H9 (cell line): ENCODE measurements around the gene MRAS. TPM values are rescaled to one million over a fixed set of nuclear protein-coding genes. Genes with fewer than 3 reads are reported as not detected.

Experiments used
- DNase-seq: peaks from one replicate; pipeline ENCODE4 v3.0.0-alpha.2; 2017
- H2AFZ ChIP-seq: one replicate; pipeline ENCODE4 v1.6.1; 2013; ENCODE audit warnings: mild to moderate bottlenecking, low read length, control low read depth, moderate library complexity
- H2AK5ac ChIP-seq: 2 replicates; pipeline ENCODE4 v1.6.1; 2013; ENCODE audit warnings: low read length, control low read depth, mixed read lengths; ENCODE audit not compliant: insufficient read length
- H2BK120ac ChIP-seq: one replicate; pipeline ENCODE4 v1.6.1; 2013; ENCODE audit warnings: low read depth, mild to moderate bottlenecking, low read length, control low read depth, inconsistent platforms; ENCODE audit not compliant: poor library complexity, severe bottlenecking
- H2BK12ac ChIP-seq: 2 replicates; pipeline ENCODE4 v1.6.1; 2013; ENCODE audit warnings: low read length, control low read depth, mixed read lengths, low read depth; ENCODE audit not compliant: insufficient read length
- H2BK15ac ChIP-seq: 2 replicates; pipeline ENCODE4 v1.6.1; 2013; ENCODE audit warnings: low read depth, low read length, control low read depth
- H2BK20ac ChIP-seq: one replicate; pipeline ENCODE4 v1.6.1; 2013; ENCODE audit warnings: low read depth, mild to moderate bottlenecking, low read length, control low read depth, inconsistent platforms; ENCODE audit not compliant: poor library complexity, severe bottlenecking
- H2BK5ac ChIP-seq: 2 replicates; pipeline ENCODE4 v1.6.1; 2013; ENCODE audit warnings: low read length, control low read depth, mixed read lengths; ENCODE audit not compliant: insufficient read length
- H3K14ac ChIP-seq: 2 replicates; pipeline ENCODE4 v1.6.1; 2013; ENCODE audit warnings: low read length, control low read depth; ENCODE audit not compliant: insufficient read depth
- H3K18ac ChIP-seq: 2 replicates; pipeline ENCODE4 v1.6.1; 2013; ENCODE audit warnings: low read depth, mild to moderate bottlenecking, mixed read lengths, low read length, control low read depth; ENCODE audit not compliant: insufficient read length
- H3K23ac ChIP-seq: 2 replicates; pipeline ENCODE4 v1.6.1; 2013; ENCODE audit warnings: low read length, control low read depth, mixed read lengths, low read depth; ENCODE audit not compliant: insufficient read length
- H3K23me2 ChIP-seq: 2 replicates; pipeline ENCODE4 v1.6.1; 2013; ENCODE audit warnings: low read depth, mild to moderate bottlenecking, mixed read lengths, low read length, control low read depth; ENCODE audit not compliant: insufficient read length, poor library complexity, severe bottlenecking
- H3K27ac ChIP-seq: 2 replicates; pipeline ENCODE4 v1.5.1; 2013; ENCODE audit warnings: low read length, control low read depth, mixed read lengths, low read depth; ENCODE audit not compliant: insufficient read length
- H3K27me3 ChIP-seq: 2 replicates; pipeline ENCODE4 v1.6.1; 2013; ENCODE audit warnings: low read length, control low read depth, inconsistent platforms; ENCODE audit not compliant: insufficient read depth
- H3K4ac ChIP-seq: 2 replicates; pipeline ENCODE4 v1.6.1; 2013; ENCODE audit warnings: low read depth, mild to moderate bottlenecking, control low read depth, inconsistent platforms, low read length, moderate library complexity
- H3K4me1 ChIP-seq: 2 replicates; pipeline ENCODE4 v1.6.1; 2013; ENCODE audit warnings: low read length, control low read depth, inconsistent platforms; ENCODE audit not compliant: insufficient read depth
- H3K4me2 ChIP-seq: 2 replicates; pipeline ENCODE4 v1.6.1; 2013; ENCODE audit warnings: low read length, control low read depth, mixed read lengths; ENCODE audit not compliant: insufficient read length, insufficient read depth
- H3K56ac ChIP-seq: 2 replicates; pipeline ENCODE4 v1.6.1; 2013; ENCODE audit warnings: low read depth, mild to moderate bottlenecking, mixed read lengths, low read length, control low read depth; ENCODE audit not compliant: insufficient read length
- H3K79me1 ChIP-seq: 2 replicates; pipeline ENCODE4 v1.6.1; 2013; ENCODE audit warnings: low read depth, mild to moderate bottlenecking, moderate library complexity, low read length, control low read depth, inconsistent platforms; ENCODE audit not compliant: insufficient read depth, poor library complexity, severe bottlenecking
- H3K79me2 ChIP-seq: 2 replicates; pipeline ENCODE4 v1.6.1; 2013; ENCODE audit warnings: low read length, control low read depth, inconsistent platforms; ENCODE audit not compliant: insufficient read depth
- H3K9ac ChIP-seq: 2 replicates; pipeline ENCODE4 v1.6.1; 2013; ENCODE audit warnings: low read length, control low read depth, mixed read lengths; ENCODE audit not compliant: insufficient read length; ENCODE audit errors: extremely low read depth
- H3K9me3 ChIP-seq: one replicate; pipeline ENCODE4 v1.6.1; 2013; ENCODE audit warnings: low read depth, low read length, inconsistent platforms; ENCODE audit not compliant: control insufficient read depth
- H3T11ph ChIP-seq: one replicate; pipeline ENCODE4 v1.6.1; 2013; ENCODE audit warnings: mild to moderate bottlenecking, low read length, control low read depth, inconsistent platforms
- H4K20me1 ChIP-seq: one replicate; pipeline ENCODE4 v1.6.1; 2013; ENCODE audit not compliant: control insufficient read depth, insufficient read length, insufficient read depth
- H4K5ac ChIP-seq: 2 replicates; pipeline ENCODE4 v1.6.1; 2013; ENCODE audit warnings: low read depth, mild to moderate bottlenecking, mixed read lengths, low read length, control low read depth; ENCODE audit not compliant: insufficient read length
- H4K8ac ChIP-seq: replicated peaks from 2 replicates; pipeline ENCODE4 v1.6.1; 2013; ENCODE audit warnings: low read length, control low read depth, mixed read lengths, low read depth; ENCODE audit not compliant: insufficient read length
- H4K91ac ChIP-seq: 2 replicates; pipeline ENCODE4 v1.6.1; 2013; ENCODE audit warnings: low read depth, mild to moderate bottlenecking, moderate library complexity, mixed read lengths, low read length, control low read depth; ENCODE audit not compliant: insufficient read length
- H3K27ac Mint-ChIP-seq, 3 experiments: 2 replicates in 2 of 3; 3 replicates in 1 of 3; pipeline ENCODE4 v1.8.0; 2020 to 2021; ENCODE audit warnings: mixed read lengths in 3 of 3, mild to moderate bottlenecking in 1 of 3, moderate library complexity in 1 of 3
- H3K27me3 Mint-ChIP-seq: 2 replicates; pipeline ENCODE4 v1.8.0; 2021; ENCODE audit warnings: low read depth, mild to moderate bottlenecking, moderate library complexity, mixed read lengths
- H3K36me3 Mint-ChIP-seq, 3 experiments: 2 replicates in 2 of 3; 3 replicates in 1 of 3; pipeline ENCODE4 v1.8.0; 2020 to 2021; ENCODE audit warnings: low read depth in 3 of 3, mixed read lengths in 3 of 3; ENCODE audit not compliant: insufficient read depth in 1 of 3
- H3K4me1 Mint-ChIP-seq, 2 experiments: 2 replicates each; pipeline ENCODE4 v1.8.0; 2020; ENCODE audit warnings: mixed read lengths in 2 of 2
- H3K4me3 Mint-ChIP-seq, 2 experiments: 2 replicates in 1 of 2; 3 replicates in 1 of 2; pipeline ENCODE4 v1.8.0; 2020 to 2021; ENCODE audit warnings: mild to moderate bottlenecking in 2 of 2, mixed read lengths in 2 of 2, moderate library complexity in 1 of 2
- H3K9me3 Mint-ChIP-seq, 2 experiments: 2 replicates in 1 of 2; 3 replicates in 1 of 2; pipeline ENCODE4 v1.8.0; 2020; ENCODE audit warnings: mild to moderate bottlenecking in 2 of 2, mixed read lengths in 2 of 2, moderate library complexity in 1 of 2
- WGBS: extraction: QIAGEN DNeasy Blood & Tissue Kit; methylation state at CpG from one replicate; pipeline ENCODE4 v1.1.7; 2013; ENCODE audit warnings: missing lambda C conversion rate, low lambda C conversion rate, mixed read lengths; ENCODE audit not compliant: insufficient read length; ENCODE audit errors: extremely low coverage; 5-methylcytosine and 5-hydroxymethylcytosine counted together
- total RNA-seq: library from RNA; stranded (reverse); gene quantifications from 2 replicates; pipeline ENCODE4 v1.2.1, GENCODE V29; 2021
- TF ChIP-seq, protein P1 (sequence below): fragments of 200-600 bp; sonication (generic); conservative IDR thresholded peaks from 3 replicates; pipeline ENCODE4 v1.8.0; 2021; ENCODE audit warnings: antibody characterized with exemption, mild to moderate bottlenecking

MRAS gene
- total RNA-seq, 1 experiment from 2014 or later, result 10.9 TPM

DNA sequence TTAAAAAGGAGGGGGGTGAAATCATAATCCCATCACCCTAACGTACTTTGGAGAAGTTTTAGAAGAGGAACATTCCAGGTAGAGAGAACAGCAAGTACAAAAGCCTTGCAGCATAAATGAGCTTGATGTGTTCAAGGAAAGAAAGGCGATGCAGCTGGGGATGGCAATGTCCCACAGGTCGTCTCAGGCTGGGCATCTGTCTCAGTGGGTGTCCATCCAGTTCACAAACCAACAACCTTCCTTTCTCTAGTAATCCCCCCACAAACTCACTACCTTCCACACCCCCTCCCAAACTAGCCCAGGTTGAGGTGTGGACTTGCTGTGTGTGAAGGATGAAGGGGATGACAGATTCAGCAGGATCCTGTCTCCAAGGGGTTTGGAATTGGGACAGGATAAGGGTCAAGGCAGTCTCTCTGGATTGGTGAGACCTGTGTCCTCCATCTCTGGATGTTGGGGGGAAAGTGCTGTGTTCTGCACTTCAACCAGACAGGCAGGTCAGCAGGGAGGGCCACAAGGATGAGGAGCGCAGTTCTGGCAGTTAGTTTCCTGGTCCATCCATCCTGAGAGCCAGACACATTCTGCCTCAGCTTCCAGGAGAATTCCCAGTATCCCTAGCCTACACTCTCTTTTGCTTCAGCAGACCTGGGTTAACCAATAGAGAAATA, 84.3 kb downstream of the MRAS start:
- Histone ChIP-seq H2BK120ac (no peak overlapping the region), H3K27ac (no peak overlapping the region), H3K18ac (no peak overlapping the region), H2AFZ (no peak overlapping the region), H3K4ac (no peak overlapping the region), H2BK12ac (no peak overlapping the region), H3K4me1 (no peaks in the 10 kb centered on the region), H2AK5ac (no peak overlapping the region), H2BK15ac (no peak overlapping the region), H3K9ac (no peak overlapping the region), H3K56ac (no peak overlapping the region), H3K9me3 (no peaks in the 10 kb centered on the region), H4K8ac (no peak overlapping the region), H3T11ph (no peak overlapping the region), H3K79me1 (no peaks in the 10 kb centered on the region), H4K20me1 (no peaks in the 10 kb centered on the region), H3K23ac (no peak overlapping the region), H3K14ac (no peak overlapping the region), H2BK20ac (no peak overlapping the region), H2BK5ac (no peak overlapping the region), H4K5ac (no peak overlapping the region), H3K27me3 (peaks cover 8% of the 10 kb centered on the region; the same call in 1 of the 2 replicates), H4K91ac (no peak overlapping the region), H3K4me2 (no peak overlapping the region), H3K23me2 (peaks cover 14% of the 10 kb centered on the region), H3K79me2 (no peaks in the 10 kb centered on the region)
- Mint-ChIP-seq H3K27ac (no peak overlapping the region), H3K36me3 (peaks cover 0 to 10% (median 8%) of the 10 kb centered on the region in 3 experiments; a peak in 3 of 7 replicates), H3K27me3 (peaks cover 69% of the 10 kb centered on the region), H3K9me3 (peaks cover 10 to 11% of the 10 kb centered on the region in 2 experiments; a peak in 4 of 5 replicates), H3K4me3 (peak overlapping the region in 1 of 2 experiments; percentile 43; a peak in 1 of 5 replicates), H3K4me1 (peaks cover 3 to 7% of the 10 kb centered on the region in 2 experiments; a peak in 3 of 4 replicates)
- no CpG with 5 or more reads among the region's 4 CpGs for WGBS
- TF ChIP-seq, protein P1, sequence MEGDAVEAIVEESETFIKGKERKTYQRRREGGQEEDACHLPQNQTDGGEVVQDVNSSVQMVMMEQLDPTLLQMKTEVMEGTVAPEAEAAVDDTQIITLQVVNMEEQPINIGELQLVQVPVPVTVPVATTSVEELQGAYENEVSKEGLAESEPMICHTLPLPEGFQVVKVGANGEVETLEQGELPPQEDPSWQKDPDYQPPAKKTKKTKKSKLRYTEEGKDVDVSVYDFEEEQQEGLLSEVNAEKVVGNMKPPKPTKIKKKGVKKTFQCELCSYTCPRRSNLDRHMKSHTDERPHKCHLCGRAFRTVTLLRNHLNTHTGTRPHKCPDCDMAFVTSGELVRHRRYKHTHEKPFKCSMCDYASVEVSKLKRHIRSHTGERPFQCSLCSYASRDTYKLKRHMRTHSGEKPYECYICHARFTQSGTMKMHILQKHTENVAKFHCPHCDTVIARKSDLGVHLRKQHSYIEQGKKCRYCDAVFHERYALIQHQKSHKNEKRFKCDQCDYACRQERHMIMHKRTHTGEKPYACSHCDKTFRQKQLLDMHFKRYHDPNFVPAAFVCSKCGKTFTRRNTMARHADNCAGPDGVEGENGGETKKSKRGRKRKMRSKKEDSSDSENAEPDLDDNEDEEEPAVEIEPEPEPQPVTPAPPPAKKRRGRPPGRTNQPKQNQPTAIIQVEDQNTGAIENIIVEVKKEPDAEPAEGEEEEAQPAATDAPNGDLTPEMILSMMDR, result no peak
- no peak for DNase-seq
